Colonic mucosa (tissue), 4 donors: ENCODE measurements around the gene COX7A2L. TPM values are rescaled to one million over a fixed set of nuclear protein-coding genes. Genes with fewer than 3 reads are reported as not detected.
"Not testable (repeated sequence)": the region's sequence is repeated elsewhere in the genome, so short reads cannot be mapped to it uniquely, and the experiment has no call there.

Source experiments
- DNase-seq: peaks from one replicate; pipeline ENCODE4 v3.0.0-alpha.2; 2020
- H3K27ac ChIP-seq: fragments of 200-600 bp; one replicate; pipeline ENCODE4 v1.8.0; 2021
- H3K27me3 ChIP-seq: fragments of 200-600 bp; one replicate; pipeline ENCODE4 v1.8.0; 2021
- H3K36me3 ChIP-seq: fragments of 200-600 bp; one replicate; pipeline ENCODE4 v1.8.0; 2021
- H3K4me1 ChIP-seq: fragments of 200-600 bp; one replicate; pipeline ENCODE4 v1.8.0; 2021; ENCODE audit warnings: mild to moderate bottlenecking
- H3K4me3 ChIP-seq: fragments of 200-600 bp; one replicate; pipeline ENCODE4 v1.8.0; 2021
- H3K9ac ChIP-seq, 2 donors: one replicate each; pipeline ENCODE4 v1.7.0; 2013; ENCODE audit warnings: control low read depth in 2 of 2, low read depth in 2 of 2, low read length in 2 of 2
- H3K9me3 ChIP-seq: fragments of 200-600 bp; one replicate; pipeline ENCODE4 v1.8.0; 2021
- CTCF ChIP-seq: fragments of 200-600 bp; IDR thresholded peaks from one replicate; pipeline ENCODE4 v1.8.0; 2022; ENCODE audit warnings: antibody characterized with exemption, mild to moderate bottlenecking
- intact Hi-C: fragments of 100-400 bp; cut with DNase I; formaldehyde crosslinking; loops from one replicate; pipeline ENCODE4 v1.14.1; 2022
- total RNA-seq, 2 donors: library from RNA; stranded (reverse); fragmentation: NEBNext Ultra II Directional in 1 of 2; extraction: Animal tissue kit (Norgen Biotek cat#: 25700) in 1 of 2; gene quantifications; one replicate each; pipeline ENCODE4 v1.2.1, GENCODE V29; 2021
- donor health status: healthy.
- donor health status: DM: no; HTN: no; CAD: no.
- donor health status: DM: no; HTN: no; CAD: no.

Gene COX7A2L
- total RNA-seq, 2 donors from 2014 or later: 128 to 131 TPM

- H3K27ac ChIP-seq: no peak overlapping the region
- no peaks in the 10 kb centered on the region for H3K9me3 ChIP-seq
- no peak overlapping the region for H3K4me3 ChIP-seq
- peaks cover under 1% of the 10 kb centered on the region for H3K4me1 ChIP-seq
- H3K36me3 ChIP-seq: no peaks in the 10 kb centered on the region
- no peak overlapping the region for H3K9ac ChIP-seq
- DNase-seq: no peak
- intact Hi-C loops: no loop called here
- no peaks in the 10 kb centered on the region for H3K27me3 ChIP-seq
- no peak for TF ChIP-seq CTCF
Measured at GRCh38 chr2:42353792-42354429, 7.1 kb downstream of the COX7A2L start.

- H3K36me3 ChIP-seq: peaks cover 2% of the 10 kb centered on the region
- H3K27me3 ChIP-seq: no peaks in the 10 kb centered on the region
- no peak overlapping the region for H3K4me3 ChIP-seq
- no peaks in the 10 kb centered on the region for H3K9me3 ChIP-seq
- no peak overlapping the region for H3K27ac ChIP-seq
- intact Hi-C loops: no loop called here
- no peak for TF ChIP-seq CTCF
- H3K9ac ChIP-seq: no peak overlapping the region
- H3K4me1 ChIP-seq: no peaks in the 10 kb centered on the region
- no peak for DNase-seq
Measured at GRCh38 chr2:42351864-42352263, 9.2 kb downstream of the COX7A2L start.

- no peaks in the 10 kb centered on the region for H3K4me1 ChIP-seq
- intact Hi-C loops: no loop called here
- no peak for TF ChIP-seq CTCF
Measured at GRCh38 chr2:42350434-42351063, 10.5 kb downstream of the COX7A2L start.

DNA sequence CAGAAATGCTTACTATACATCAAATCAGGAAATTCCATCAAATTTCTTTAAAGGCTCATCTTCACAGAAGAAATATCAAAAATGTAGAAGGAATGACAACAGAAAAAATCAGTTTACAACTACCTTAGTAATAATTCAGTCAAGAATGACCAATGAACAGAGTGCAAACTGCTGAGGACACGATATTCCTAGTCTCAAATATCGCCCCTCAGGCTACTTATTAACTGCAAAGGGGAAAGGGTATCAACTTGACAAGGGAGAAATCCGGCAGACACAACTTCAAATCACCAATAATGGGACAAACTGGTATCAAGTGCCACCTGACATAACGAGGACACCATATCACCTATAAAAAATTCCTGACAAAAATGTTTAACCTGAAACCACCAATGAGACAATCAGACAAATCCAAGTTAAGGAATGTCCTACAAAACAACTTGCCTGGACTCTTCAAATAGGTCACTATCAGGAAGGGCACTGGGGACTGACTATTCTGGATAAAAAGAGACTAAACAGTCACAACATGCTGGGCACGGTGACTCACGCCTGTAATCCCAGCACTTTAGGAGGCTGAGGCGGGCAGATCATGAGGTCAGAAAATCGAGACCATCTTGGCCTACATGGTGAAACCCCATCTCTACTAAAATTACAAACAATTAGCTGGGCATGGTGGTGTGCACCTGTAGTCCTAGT is 12.8 kb downstream of the COX7A2L start:
- Histone ChIP-seq H3K27ac (no peak overlapping the region), H3K36me3 (peaks cover 5% of the 10 kb centered on the region), H3K9me3 (no peaks in the 10 kb centered on the region), H3K4me3 (no peak overlapping the region), H3K4me1 (no peaks in the 10 kb centered on the region), H3K9ac (no peak overlapping the region), H3K27me3 (no peaks in the 10 kb centered on the region)
- TF ChIP-seq CTCF: no peak
- DNase-seq: no peak
- intact Hi-C loops: no loop called here

More at GRCh38 chr2:42350434-42351063, 10.5 kb downstream of the COX7A2L start:
- H3K9me3 ChIP-seq: no peaks in the 10 kb centered on the region
- DNase-seq: no peak
- H3K36me3 ChIP-seq: peaks cover 5% of the 10 kb centered on the region
- no peak overlapping the region for H3K27ac ChIP-seq
- no peak overlapping the region for H3K9ac ChIP-seq
- no peak overlapping the region for H3K4me3 ChIP-seq
- no peaks in the 10 kb centered on the region for H3K27me3 ChIP-seq

DNA sequence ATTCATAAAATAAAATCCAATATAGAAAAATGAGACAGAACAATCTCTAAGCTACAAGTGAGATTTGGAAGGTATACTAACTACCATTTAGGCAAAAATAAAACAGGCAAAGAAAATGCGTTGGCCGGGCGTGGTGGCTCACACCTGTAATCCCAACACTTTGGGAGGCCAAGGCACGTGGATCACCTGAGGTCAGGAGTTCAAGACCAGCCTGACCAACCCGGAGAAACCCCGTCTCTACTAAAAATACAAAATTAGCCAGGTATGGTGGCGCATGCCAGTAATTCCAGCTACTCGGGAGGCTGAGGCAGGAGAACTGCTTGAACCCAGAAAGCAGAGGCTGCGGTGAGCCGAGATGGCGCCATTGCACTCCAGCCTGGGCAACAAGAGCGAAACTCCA is 13.5 kb downstream of the COX7A2L start:
- H3K9ac ChIP-seq, H3K4me3 ChIP-seq, H3K27ac ChIP-seq, intact Hi-C loops, H3K36me3 ChIP-seq, H3K27me3 ChIP-seq, H3K4me1 ChIP-seq, H3K9me3 ChIP-seq, DNase-seq: not testable (repeated sequence)

- H3K9ac ChIP-seq, H3K9me3 ChIP-seq, DNase-seq, H3K36me3 ChIP-seq, H3K4me3 ChIP-seq, H3K4me1 ChIP-seq, H3K27me3 ChIP-seq, H3K27ac ChIP-seq, intact Hi-C loops: not testable (repeated sequence)
Measured at GRCh38 chr2:42346856-42347255, 14.2 kb downstream of the COX7A2L start.
